GM10266 (cell line): ENCODE results near the gene RHO.

Source experiments
- DNase-seq: peaks from one replicate; pipeline ENCODE4 v3.0.0; 2012; ENCODE audit errors: extremely low spot score
- TF ChIP-seq, protein P1 (sequence below): IDR thresholded peaks from 2 replicates; pipeline ENCODE4 v1.5.1; 2012; ENCODE audit warnings: mild to moderate bottlenecking, low read depth; ENCODE audit not compliant: control insufficient read depth, insufficient read depth; ENCODE audit errors: missing control alignments

RHO gene

GRCh38 chr3:129583289-129583688 is 54.9 kb downstream of the RHO start:
- DNase-seq, result no peak
- TF ChIP-seq, protein P1, sequence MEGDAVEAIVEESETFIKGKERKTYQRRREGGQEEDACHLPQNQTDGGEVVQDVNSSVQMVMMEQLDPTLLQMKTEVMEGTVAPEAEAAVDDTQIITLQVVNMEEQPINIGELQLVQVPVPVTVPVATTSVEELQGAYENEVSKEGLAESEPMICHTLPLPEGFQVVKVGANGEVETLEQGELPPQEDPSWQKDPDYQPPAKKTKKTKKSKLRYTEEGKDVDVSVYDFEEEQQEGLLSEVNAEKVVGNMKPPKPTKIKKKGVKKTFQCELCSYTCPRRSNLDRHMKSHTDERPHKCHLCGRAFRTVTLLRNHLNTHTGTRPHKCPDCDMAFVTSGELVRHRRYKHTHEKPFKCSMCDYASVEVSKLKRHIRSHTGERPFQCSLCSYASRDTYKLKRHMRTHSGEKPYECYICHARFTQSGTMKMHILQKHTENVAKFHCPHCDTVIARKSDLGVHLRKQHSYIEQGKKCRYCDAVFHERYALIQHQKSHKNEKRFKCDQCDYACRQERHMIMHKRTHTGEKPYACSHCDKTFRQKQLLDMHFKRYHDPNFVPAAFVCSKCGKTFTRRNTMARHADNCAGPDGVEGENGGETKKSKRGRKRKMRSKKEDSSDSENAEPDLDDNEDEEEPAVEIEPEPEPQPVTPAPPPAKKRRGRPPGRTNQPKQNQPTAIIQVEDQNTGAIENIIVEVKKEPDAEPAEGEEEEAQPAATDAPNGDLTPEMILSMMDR, result no peak

GRCh38 chr3:129584631-129585030 is 56.2 kb downstream of the RHO start:
- TF ChIP-seq, protein P1, result no peak
- DNase-seq, result no peak
